Endometrial microvascular endothelial cells (primary cell): ENCODE results near the gene PSMG3. TPM values are rescaled to one million over a fixed set of nuclear protein-coding genes. Genes with fewer than 3 reads are reported as not detected.
"Not testable (repeated sequence)": the region's sequence is repeated elsewhere in the genome, so short reads cannot be mapped to it uniquely, and the experiment has no call there.

Experiments
- in situ Hi-C: cut with HindIII; loops from 2 replicates; pipeline ENCODE4 v1.10.0; 2017; ENCODE audit warnings: low sequenced_read_pairs, low pct_unique_long_range_greater_than_20kb; ENCODE audit errors: inconsistent ontology term
- total RNA-seq: library from RNA; depleted of rRNA; stranded (reverse); fragments of >200 nt; gene quantifications from one replicate; pipeline ENCODE4 v1.2.3, GENCODE V29; 2015; ENCODE audit errors: inconsistent ontology term

The PSMG3 gene
- total RNA-seq, 1 donor from 2014 or later, result 19.1 TPM

DNA sequence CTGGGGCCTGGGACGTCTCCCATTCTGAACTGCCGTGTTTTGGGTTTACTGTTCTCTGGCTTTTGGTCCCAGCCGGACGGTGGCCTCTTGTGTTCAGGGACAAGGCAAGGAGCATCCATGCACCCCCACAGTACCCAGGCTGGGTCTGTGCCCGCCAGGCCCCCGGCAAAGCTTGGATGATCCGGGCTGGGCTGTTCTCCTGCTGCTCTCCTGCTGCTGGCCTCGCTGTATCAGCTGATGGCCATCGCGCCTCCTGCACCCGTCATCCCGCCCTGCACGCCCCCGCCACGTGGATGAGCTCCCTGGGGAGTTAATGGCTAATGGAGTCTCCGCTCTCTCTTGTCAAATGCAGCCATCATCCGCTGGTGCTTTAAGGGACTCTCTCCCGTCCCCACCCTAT lies 14.9 kb upstream of the PSMG3 start:
- in situ Hi-C loops, result no loop called here

DNA sequence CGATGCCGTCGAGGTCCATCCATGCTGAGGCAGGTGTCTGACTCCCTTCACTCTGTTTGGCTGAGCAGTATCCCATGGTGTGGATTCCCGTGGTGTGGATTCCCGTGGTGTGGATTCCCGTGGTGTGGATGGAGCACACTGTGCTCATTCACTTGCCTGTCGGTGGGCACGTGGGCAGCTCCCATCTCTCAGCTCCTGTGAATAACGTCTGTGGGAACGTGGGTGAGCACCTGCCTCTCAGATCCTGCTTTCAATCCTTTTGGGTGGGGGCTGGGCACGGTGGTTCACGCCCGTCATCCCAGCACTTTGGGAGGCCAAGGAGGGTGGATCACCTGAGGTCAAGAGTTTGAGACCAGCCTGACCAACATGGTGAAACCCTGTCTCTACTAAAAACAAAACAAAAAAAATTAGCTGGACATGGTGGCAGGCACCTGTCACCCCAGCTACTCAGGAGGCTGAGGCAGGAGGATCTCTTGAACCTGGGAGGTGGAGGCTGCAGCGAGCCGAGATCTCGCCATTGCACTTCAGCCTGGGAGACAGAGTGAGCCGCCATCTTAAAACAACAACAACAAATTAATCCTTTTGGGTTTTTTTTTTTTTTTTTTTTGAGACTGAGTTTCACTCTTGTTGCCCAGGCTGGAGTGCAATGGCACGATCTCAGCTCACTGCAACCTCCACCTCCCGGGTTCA lies 13.6 kb upstream of the PSMG3 start:
- in situ Hi-C loops, result not testable (repeated sequence)

GRCh38 chr7:1580422-1581030 lies 10.7 kb upstream of the PSMG3 start:
- in situ Hi-C loops, result no loop called here

GRCh38 chr7:1579481-1580421 lies 9.9 kb upstream of the PSMG3 start:
- in situ Hi-C loops, result no loop called here

- in situ Hi-C loops, result no loop called here
These were observed 8.7 kb upstream of the PSMG3 start for GRCh38 chr7:1578513-1578912.

DNA sequence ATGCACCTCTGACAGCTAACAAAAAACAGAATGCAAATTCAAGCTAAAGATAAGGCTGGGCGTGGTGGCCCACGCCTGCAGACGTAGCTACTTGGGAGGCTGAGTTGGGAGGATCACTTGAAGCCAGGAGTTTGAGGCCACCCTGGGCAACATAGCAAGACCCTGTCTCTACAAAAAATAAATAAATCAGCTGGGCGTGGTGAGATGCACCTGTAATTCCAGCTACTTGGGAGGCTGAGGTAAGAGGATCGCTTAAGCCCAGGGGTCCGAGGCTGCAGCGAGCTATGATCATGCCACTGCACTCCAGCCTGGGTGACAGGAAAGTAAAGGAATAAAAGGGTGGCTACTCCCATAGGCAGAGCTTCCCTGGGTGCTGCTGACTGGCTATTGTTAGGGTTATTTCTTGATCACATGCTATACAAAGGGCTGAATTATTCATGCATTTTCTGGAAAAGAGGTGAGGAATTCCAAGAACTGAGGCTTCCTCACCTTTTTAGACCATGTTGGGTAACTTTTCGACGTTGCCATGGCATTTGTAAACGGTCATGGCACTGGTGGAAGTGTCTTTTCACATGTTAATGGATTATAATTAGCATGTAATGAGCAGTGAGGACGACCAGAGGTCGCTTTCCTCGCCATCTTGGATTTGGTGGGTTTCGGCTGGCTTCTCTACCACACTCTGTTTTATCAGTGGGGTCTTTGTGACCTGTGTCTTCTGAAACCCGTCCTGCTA lies 6.9 kb upstream of the PSMG3 start:
- in situ Hi-C loops, result no loop called here

GRCh38 chr7:1575809-1576208 lies 6.0 kb upstream of the PSMG3 start:
- in situ Hi-C loops, result no loop called here

- in situ Hi-C loops, result no loop called here
These were observed 2.4 kb upstream of the PSMG3 start for GRCh38 chr7:1572111-1572822.

DNA sequence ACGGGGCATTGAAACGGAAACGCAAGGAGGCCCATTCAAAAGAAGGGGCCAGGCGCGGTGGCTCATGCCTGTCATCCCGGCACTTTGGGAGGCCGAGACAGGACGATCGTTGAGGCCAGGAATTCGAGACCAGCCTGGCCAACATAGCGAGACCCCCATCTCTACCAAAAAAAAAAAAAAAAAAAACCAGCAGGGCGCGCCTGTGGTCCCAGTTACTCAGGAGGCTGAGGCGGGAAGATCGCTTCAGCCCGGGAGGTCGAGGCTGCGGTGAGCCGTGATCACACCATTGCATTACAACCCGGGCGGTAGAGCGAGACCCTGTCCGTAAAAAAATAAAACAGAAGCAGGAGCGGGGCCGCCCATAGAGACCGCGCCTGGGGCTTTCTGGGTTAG lies 396 bp downstream of the PSMG3 start:
- in situ Hi-C loops, result no loop called here

GRCh38 chr7:1569016-1569415 lies 816 bp downstream of the PSMG3 start:
- in situ Hi-C loops, result no loop called here

GRCh38 chr7:1567896-1568510 lies 1.8 kb downstream of the PSMG3 start:
- in situ Hi-C loops, result no loop called here

DNA sequence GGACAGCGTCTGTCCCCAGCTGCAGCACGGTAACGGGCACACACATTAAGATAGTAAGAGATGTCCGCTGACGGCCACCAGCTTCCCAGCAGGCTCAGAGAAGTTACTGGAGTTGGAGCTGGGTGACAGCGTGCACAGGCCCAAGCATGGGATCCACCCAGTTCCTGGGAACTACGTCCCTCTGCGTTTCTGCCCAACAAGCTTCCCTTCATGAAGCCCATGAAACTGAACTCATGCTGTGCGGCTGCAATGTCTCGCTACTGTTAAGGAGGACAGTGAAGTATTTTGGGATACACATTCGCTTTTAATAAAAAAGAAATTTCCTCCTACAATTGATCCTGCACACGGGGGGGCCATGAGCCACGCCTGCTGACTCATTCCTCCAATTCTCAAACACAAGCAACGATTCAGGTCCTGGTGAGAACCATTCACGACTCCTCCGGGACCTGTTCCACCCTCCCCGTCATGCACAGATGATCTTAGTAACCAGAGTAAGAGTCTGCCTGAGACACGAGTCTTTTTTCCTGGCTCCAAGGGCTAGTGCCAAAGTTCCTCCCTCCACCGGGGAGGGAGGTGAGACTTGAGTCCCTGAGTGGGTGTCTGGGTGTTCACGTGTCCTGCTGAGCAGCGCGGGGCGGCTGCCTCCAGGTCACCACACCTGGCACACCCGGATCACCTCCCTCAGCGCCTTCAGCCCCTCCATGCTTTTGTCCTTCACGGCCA lies 2.6 kb downstream of the PSMG3 start:
- in situ Hi-C loops, result no loop called here

- in situ Hi-C loops, result no loop called here
These were observed 3.2 kb downstream of the PSMG3 start for GRCh38 chr7:1566687-1567048.

- in situ Hi-C loops, result no loop called here
These were observed 5.2 kb downstream of the PSMG3 start for GRCh38 chr7:1564603-1565022.

DNA sequence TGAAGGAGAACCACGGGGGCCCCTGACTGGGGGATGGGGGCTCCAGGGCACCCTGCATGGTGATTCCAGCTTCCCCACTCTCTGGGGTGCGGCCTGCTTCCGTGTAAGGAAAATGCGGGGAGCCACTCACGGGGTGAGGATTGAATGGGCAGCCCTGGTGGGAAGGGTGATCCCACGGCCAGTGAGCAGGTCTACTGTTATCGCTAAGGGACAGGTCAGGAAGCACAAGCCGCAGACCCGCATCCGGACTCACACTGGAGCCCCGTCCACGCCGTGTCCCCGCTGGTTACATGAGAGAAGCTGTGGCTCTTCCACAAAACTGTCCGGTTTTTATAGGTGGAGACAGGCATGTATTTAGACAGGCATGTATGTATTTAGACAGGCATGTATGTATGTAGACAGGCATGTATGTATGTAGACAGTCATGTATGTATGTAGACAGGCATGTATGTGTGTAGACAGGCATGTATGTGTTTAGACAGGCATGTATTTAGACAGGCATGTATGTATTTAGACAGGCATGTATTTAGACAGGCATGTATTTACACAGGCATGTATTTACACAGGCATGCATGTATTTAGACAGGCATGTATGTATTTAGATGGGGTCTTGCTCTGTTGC lies 5.7 kb downstream of the PSMG3 start:
- in situ Hi-C loops, result no loop called here

GRCh38 chr7:1562597-1563051 lies 7.2 kb downstream of the PSMG3 start:
- in situ Hi-C loops, result no loop called here

DNA sequence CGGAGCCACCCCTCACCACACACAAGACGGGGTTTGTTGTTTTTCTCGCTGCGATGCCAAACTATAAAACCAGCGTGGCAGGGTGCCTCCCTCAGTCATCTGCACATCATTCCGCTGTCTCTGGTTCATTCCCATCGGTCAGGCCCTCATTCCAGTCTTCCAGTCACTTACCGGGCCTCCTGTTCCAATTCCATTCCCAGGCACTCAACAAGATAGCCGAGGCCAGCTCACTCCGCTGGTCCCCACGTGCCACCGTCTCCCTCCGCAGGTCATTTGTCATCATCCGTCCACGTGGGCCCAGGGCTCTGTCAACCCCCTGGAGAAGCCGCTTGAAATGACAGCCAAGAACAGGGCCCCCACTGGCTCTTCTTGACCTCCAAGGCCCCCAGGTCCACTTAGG lies 7.7 kb downstream of the PSMG3 start:
- in situ Hi-C loops, result no loop called here
